Gastrocnemius medialis (tissue), 4 donors: ENCODE results near the gene RND2.

Experiments
- CTCF ChIP-seq, 5 experiments: fragments of 450-650 bp in 3 of 5; fragments of 200-600 bp in 2 of 5; sonication (generic) in 2 of 5; IDR thresholded peaks in 4 of 5; conservative IDR thresholded peaks in 1 of 5; 1 replicate in 4 of 5; 2 replicates in 1 of 5; pipeline ENCODE4 v1.5.1; 2016 to 2019; ENCODE audit warnings: antibody characterized with exemption in 5 of 5, mild to moderate bottlenecking in 3 of 5, moderate library complexity in 3 of 5
- POLR2A ChIP-seq, 2 donors: fragments of 450-650 bp; IDR thresholded peaks; one replicate each; pipeline ENCODE4 v1.6.1; 2017; ENCODE audit warnings: antibody characterized with exemption in 2 of 2, mild to moderate bottlenecking in 2 of 2, moderate library complexity in 2 of 2

DNA sequence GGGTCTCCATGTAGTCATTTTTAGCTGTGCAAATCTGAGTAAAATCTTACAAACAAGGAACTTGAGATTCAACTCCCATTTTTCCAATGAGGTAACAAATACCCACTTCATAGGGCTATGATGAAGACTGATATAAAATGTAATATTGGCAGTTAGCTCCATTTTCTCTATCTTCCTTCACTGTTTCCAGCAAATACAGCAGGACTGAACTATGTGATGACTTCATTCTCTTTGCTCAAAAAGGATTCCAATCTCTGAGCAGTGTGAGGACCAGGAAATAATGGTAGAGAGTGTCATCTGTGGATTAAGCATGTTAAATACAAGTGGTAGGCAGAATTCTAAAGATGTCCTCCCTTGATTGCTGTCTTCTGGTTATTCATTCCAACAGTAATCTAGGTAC lies 18.3 kb downstream of the RND2 start:
- TF ChIP-seq CTCF (IDR thresholded peaks at IDR 0.05 in 4 of 5, conservative IDR thresholded peaks at IDR 0.05 in 1 of 5): no peak
- TF ChIP-seq POLR2A (IDR thresholded peaks at IDR 0.05): no peak
